Measurements from ENCODE around the gene TOR2A. TPM values are rescaled to one million over a fixed set of nuclear protein-coding genes. Genes with fewer than 3 reads are reported as not detected.

TOR2A gene
- polyA plus RNA-seq, 1 donor, result 16.5 TPM

DNA sequence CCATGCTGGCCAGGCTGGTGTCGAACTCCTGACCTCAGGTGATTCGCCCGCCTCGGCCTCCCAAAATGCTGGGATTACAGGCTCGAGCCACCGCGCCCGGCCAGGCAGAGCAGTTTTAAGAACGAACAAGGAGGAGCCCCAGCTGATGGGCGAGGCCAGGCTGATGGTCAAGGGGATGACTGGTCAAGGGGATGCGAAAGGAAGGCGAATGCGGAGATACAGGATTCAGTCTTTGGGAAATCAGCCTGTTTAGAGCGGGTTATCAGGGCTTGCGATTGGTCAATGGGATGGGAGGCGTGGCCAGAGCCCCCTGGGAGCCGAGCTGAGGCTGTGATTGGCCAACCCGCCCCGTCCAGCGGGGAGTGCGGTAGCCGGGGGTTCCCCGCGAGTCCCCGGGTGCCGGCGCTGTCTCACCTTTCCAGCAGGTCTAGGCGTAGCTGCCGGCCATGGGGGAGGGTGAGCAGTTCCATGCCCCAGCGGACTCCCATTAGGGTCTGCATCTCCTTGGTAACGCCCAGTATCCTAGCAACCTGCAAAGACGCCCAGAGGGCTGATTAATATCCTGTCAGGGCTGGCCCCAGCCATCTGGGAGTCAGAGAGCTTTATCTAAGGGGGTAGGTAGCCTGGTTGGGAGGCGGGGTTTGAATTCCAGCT lies 7.5 kb upstream of the TOR2A start:
- Histone ChIP-seq H3K4me3 (ENCODE audit: low read length) (no peak overlapping the region), H3K27ac (ENCODE audit: low read length) (no peak overlapping the region), H3K4me1 (ENCODE audit: control insufficient read depth, insufficient read depth, low read length) (no peaks in the 10 kb centered on the region), H3K9me3 (ENCODE audit: control insufficient read depth, low read depth, low read length) (peaks cover 6% of the 10 kb centered on the region), H3K36me3 (ENCODE audit: control insufficient read depth, insufficient read depth, low read length) (peaks cover 3% of the 10 kb centered on the region), H3K27me3 (ENCODE audit: control insufficient read depth, insufficient read depth, low read length) (peaks cover 51% of the 10 kb centered on the region)
- WGBS (ENCODE audit: insufficient coverage, low lambda C conversion rate), result no CpG with 5 or more reads among the region's 33 CpGs
- peak in 1 of 2 donors; percentile 51 for DNase-seq

DNA sequence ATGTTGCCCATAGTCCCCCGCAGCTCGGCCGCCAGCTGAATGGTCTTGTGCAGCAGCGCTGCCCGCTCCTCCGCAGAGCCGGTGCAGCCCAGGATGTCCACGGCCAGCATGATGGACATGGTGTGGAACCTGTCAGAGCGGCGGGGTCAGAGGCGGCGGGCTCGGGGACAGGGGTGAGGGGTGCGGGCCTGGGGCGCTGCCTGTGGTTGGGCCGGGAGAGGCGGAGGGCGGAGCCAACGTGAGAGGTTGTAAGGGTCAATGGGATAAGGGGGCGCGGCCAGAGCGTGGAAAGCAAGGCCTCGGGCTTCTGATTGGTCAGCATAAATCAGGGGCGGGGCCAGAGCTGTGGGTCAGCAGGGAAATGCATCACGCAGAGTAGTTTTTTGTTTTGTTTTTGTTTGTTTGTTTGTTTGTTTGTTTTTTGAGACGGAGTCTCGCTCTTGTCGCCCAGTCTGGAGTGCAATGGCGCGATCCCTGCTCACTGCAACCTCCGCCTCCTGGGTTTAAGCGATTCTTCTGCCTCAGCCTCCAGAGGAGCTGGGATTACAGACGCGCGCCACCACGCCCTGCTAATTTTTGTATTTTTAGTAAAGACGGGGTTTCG lies 6.8 kb upstream of the TOR2A start:
- DNase-seq, result peak in 1 of 2 donors; percentile 45
- H3K4me3 ChIP-seq (ENCODE audit: low read length), result no peak overlapping the region
- H3K36me3 ChIP-seq (ENCODE audit: control insufficient read depth, insufficient read depth, low read length), result peaks cover 3% of the 10 kb centered on the region
- peaks cover 49% of the 10 kb centered on the region for H3K27me3 ChIP-seq (ENCODE audit: control insufficient read depth, insufficient read depth, low read length)
- WGBS (ENCODE audit: insufficient coverage, low lambda C conversion rate), result no CpG with 5 or more reads among the region's 38 CpGs
- H3K27ac ChIP-seq (ENCODE audit: low read length), result no peak overlapping the region
- H3K9me3 ChIP-seq (ENCODE audit: control insufficient read depth, low read depth, low read length), result peaks cover 6% of the 10 kb centered on the region
- no peaks in the 10 kb centered on the region for H3K4me1 ChIP-seq (ENCODE audit: control insufficient read depth, insufficient read depth, low read length)

DNA sequence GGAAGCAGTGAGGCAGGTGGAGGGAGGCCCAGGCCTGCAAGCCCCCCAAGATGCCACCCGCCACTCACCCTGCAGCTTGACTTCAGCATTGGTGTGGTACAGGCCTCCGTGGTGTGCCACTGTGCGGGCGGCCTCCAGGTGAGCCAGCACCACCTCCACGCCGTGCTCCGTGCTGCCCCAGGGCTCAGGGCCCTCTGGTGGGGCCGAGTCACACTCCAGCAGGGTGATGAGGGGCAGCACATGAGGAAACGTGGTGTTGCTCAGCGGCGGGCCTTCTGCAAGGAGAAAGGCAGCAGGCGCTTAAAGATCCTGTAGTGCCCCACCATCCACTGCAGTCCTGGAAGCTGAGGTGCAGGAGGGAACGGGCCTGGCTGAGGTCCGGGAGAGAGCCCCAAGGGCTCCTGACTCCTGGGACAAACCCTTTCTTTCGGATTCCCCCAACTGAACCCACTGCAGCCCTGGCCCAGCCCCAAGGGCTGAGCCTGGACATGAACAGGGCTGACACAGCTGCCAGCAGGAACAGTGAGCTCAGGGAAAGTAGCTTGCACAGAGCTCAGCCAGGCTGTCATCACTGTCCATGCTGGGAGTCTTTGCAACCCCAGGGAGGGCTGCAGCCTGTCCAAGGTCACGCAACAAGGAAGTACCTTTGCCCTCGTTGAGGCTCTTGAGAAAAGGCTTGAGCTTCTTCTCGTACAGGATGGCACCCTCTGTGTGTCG lies 4.7 kb upstream of the TOR2A start:
- Histone ChIP-seq H3K36me3 (ENCODE audit: control insufficient read depth, insufficient read depth, low read length) (peaks cover 3% of the 10 kb centered on the region), H3K27me3 (ENCODE audit: control insufficient read depth, insufficient read depth, low read length) (peaks cover 45% of the 10 kb centered on the region), H3K4me3 (ENCODE audit: low read length) (no peak overlapping the region), H3K9me3 (ENCODE audit: control insufficient read depth, low read depth, low read length) (peaks cover 6% of the 10 kb centered on the region), H3K27ac (ENCODE audit: low read length) (no peak overlapping the region), H3K4me1 (ENCODE audit: control insufficient read depth, insufficient read depth, low read length) (no peaks in the 10 kb centered on the region)
- WGBS (ENCODE audit: insufficient coverage, low lambda C conversion rate), result no CpG with 5 or more reads among the region's 19 CpGs
- DNase-seq, result no peak

DNA sequence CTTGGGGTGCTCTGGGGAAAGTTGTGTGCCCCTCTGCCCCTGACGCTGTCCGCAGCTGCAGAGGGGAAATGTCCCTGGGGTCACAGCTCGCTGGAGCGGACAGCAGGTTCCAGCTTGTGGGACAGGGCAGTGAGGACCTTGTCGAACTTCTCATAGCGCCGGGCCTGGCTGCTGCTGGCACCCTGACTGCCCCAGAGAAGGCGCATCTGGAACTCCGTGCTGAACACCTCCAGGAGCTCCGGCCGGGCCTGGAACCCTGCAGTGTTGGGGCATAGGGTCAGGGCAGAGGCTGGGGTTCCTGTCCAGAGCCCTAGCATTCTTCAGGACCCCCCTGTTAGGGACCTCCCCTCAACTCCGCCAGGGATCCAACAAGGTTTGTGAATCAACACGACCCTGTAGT lies 3.6 kb upstream of the TOR2A start:
- Histone ChIP-seq H3K36me3 (ENCODE audit: control insufficient read depth, insufficient read depth, low read length) (no peaks in the 10 kb centered on the region), H3K27ac (ENCODE audit: low read length) (no peak overlapping the region), H3K9me3 (ENCODE audit: control insufficient read depth, low read depth, low read length) (peaks cover 6% of the 10 kb centered on the region), H3K4me3 (ENCODE audit: low read length) (no peak overlapping the region), H3K27me3 (ENCODE audit: control insufficient read depth, insufficient read depth, low read length) (peaks cover 43% of the 10 kb centered on the region), H3K4me1 (ENCODE audit: control insufficient read depth, insufficient read depth, low read length) (peaks cover 7% of the 10 kb centered on the region)
- DNase-seq, result no peak
- WGBS (ENCODE audit: insufficient coverage, low lambda C conversion rate), result no CpG with 5 or more reads among the region's 13 CpGs

DNA sequence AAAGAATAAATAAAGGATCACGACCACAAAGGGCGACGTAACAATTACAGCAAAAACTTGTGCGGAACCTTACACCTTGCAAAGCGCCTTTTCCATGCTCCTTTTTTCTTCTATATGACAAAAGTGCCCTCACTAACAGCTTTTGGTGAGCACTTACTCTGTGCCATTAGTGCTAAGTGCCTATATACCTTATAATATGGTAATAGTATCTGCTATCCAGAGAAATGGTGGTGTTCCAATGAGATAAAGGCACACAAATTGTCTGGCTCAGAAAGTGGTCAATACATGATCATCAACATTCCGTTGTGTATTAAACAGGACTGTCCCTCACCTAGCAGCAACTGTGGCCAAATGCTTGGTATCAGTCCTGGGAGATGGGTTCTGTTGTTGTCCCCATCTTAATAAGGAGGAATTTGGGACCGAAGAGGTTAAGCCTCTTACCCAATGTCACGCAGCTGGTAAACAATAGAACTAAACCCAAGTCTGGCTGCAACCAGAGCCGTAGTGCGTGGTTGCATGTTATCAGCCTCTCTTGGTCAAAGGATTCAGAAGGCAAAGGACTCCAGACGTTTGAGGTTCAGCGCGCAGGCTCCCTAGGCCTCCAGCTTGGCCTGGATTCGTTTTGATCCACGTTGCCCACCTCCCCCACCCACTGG lies 564 bp upstream of the TOR2A start:
- Histone ChIP-seq H3K4me1 (ENCODE audit: control insufficient read depth, insufficient read depth, low read length) (peaks cover 7% of the 10 kb centered on the region), H3K36me3 (ENCODE audit: control insufficient read depth, insufficient read depth, low read length) (peaks cover 20% of the 10 kb centered on the region), H3K27me3 (ENCODE audit: control insufficient read depth, insufficient read depth, low read length) (peaks cover 17% of the 10 kb centered on the region), H3K4me3 (ENCODE audit: low read length) (no peak overlapping the region), H3K27ac (ENCODE audit: low read length) (peak overlapping the region; percentile 25), H3K9me3 (ENCODE audit: control insufficient read depth, low read depth, low read length) (no peaks in the 10 kb centered on the region)
- DNase-seq, result no peak
- no CpG with 5 or more reads among the region's 15 CpGs for WGBS (ENCODE audit: insufficient coverage, low lambda C conversion rate)

DNA sequence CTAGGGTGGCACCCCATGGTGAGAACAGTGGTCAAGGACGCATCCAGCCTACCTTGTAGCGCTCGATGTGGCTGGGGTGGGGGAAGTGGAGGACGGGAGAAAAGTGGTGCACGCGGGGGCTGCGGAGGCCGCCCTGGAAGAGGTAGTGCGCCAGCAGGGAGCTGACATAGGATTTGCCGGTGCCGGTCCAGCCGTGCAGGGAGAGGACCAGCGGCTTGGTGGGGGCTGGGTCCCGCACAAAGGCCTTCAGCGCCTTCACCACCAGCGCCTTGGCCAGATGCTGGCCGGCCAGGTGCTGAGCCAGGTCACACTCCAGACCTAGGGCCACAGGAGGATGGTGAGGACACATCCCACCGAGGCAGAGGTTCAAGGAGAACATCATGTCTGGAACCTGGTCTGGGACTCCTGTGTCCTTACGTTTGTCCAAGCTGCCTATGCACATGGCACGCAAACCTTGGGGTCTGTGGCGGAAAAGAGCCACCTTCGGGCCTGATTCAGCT lies 797 bp downstream of the TOR2A start:
- H3K9me3 ChIP-seq (ENCODE audit: control insufficient read depth, low read depth, low read length), result no peaks in the 10 kb centered on the region
- peaks cover 7% of the 10 kb centered on the region for H3K4me1 ChIP-seq (ENCODE audit: control insufficient read depth, insufficient read depth, low read length)
- no peak for DNase-seq
- WGBS (ENCODE audit: insufficient coverage, low lambda C conversion rate), result no CpG with 5 or more reads among the region's 22 CpGs
- H3K27me3 ChIP-seq (ENCODE audit: control insufficient read depth, insufficient read depth, low read length), result peaks cover 9% of the 10 kb centered on the region
- peaks cover 20% of the 10 kb centered on the region for H3K36me3 ChIP-seq (ENCODE audit: control insufficient read depth, insufficient read depth, low read length)
- peak overlapping the region; percentile 75 for H3K4me3 ChIP-seq (ENCODE audit: low read length)
- H3K27ac ChIP-seq (ENCODE audit: low read length), result peak overlapping the region; percentile 92

DNA sequence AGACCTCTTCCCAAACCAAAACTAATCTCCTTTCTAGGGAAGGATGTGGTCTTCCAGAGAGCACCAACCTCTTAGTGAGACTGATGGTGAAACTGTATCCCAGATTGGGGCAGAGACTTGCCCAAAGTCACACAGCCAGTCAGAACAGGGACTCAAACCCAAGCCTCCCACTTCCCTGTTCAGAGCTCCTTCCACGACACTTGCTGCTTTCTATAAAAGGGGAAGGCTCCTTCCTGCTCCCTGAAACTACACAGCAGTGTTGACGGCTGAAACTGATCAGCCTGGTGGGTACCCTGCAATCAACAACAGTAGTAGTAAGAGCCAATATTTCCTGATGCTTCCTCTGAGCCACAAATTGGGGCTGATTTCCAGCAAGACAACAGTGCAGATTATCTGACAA lies 1.5 kb downstream of the TOR2A start:
- Histone ChIP-seq H3K9me3 (ENCODE audit: control insufficient read depth, low read depth, low read length) (no peaks in the 10 kb centered on the region), H3K4me3 (ENCODE audit: low read length) (no peak overlapping the region), H3K36me3 (ENCODE audit: control insufficient read depth, insufficient read depth, low read length) (peaks cover 20% of the 10 kb centered on the region), H3K27ac (ENCODE audit: low read length) (no peak overlapping the region), H3K4me1 (ENCODE audit: control insufficient read depth, insufficient read depth, low read length) (peaks cover 7% of the 10 kb centered on the region), H3K27me3 (ENCODE audit: control insufficient read depth, insufficient read depth, low read length) (peaks cover 9% of the 10 kb centered on the region)
- no CpG with 5 or more reads among the region's 2 CpGs for WGBS (ENCODE audit: insufficient coverage, low lambda C conversion rate)
- no peak for DNase-seq

DNA sequence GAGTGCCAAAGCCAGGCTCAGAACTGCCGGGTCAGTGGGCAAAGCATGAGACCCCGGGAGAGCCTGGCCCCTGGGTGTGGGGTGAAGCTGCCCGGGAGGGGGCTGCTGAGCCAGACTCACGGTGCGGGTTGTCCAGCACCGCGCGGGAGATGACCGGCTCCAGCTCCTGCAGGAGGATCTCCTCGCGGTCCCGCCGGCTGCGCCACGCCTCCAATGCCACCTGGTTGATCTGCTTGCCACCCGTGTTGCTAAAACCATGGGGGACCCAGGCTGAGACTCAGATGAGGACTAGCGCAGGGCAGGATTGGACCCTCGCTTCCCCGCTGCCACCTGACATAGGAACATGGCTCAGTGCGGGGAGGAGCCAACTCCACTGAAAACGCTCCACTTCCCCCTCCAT lies 2.6 kb downstream of the TOR2A start:
- no peak for DNase-seq
- H3K27me3 ChIP-seq (ENCODE audit: control insufficient read depth, insufficient read depth, low read length), result peaks cover 3% of the 10 kb centered on the region
- H3K4me1 ChIP-seq (ENCODE audit: control insufficient read depth, insufficient read depth, low read length), result peaks cover 7% of the 10 kb centered on the region
- H3K27ac ChIP-seq (ENCODE audit: low read length), result no peak overlapping the region
- peaks cover 20% of the 10 kb centered on the region for H3K36me3 ChIP-seq (ENCODE audit: control insufficient read depth, insufficient read depth, low read length)
- no peak overlapping the region for H3K4me3 ChIP-seq (ENCODE audit: low read length)
- WGBS (ENCODE audit: insufficient coverage, low lambda C conversion rate), result no CpG with 5 or more reads among the region's 21 CpGs
- H3K9me3 ChIP-seq (ENCODE audit: control insufficient read depth, low read depth, low read length), result no peaks in the 10 kb centered on the region

DNA sequence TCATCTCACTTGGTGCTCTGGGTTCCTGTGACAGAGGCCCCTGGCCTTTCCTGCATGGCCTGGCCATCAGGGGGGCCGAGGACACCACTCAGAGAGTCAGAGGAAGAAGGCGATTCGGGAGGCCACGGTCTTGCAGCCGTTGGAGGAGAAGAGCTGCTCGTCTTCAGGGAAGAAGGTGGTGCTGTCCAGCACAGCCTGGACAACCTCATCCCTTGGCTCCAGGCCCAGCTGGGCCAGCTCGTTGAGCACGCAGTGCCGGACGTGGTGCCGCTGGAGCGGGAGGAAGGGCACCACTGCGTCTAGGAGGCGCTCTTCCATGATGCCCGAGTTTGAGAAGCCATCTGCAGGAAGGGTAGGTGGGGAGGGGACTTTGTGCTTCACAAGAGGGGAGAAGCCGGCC lies 3.2 kb downstream of the TOR2A start:
- Histone ChIP-seq H3K4me3 (ENCODE audit: low read length) (no peak overlapping the region), H3K36me3 (ENCODE audit: control insufficient read depth, insufficient read depth, low read length) (peaks cover 20% of the 10 kb centered on the region), H3K27ac (ENCODE audit: low read length) (no peak overlapping the region), H3K27me3 (ENCODE audit: control insufficient read depth, insufficient read depth, low read length) (no peaks in the 10 kb centered on the region), H3K9me3 (ENCODE audit: control insufficient read depth, low read depth, low read length) (no peaks in the 10 kb centered on the region), H3K4me1 (ENCODE audit: control insufficient read depth, insufficient read depth, low read length) (peaks cover 7% of the 10 kb centered on the region)
- no peak for DNase-seq
- WGBS (ENCODE audit: insufficient coverage, low lambda C conversion rate), result no CpG with 5 or more reads among the region's 16 CpGs

DNA sequence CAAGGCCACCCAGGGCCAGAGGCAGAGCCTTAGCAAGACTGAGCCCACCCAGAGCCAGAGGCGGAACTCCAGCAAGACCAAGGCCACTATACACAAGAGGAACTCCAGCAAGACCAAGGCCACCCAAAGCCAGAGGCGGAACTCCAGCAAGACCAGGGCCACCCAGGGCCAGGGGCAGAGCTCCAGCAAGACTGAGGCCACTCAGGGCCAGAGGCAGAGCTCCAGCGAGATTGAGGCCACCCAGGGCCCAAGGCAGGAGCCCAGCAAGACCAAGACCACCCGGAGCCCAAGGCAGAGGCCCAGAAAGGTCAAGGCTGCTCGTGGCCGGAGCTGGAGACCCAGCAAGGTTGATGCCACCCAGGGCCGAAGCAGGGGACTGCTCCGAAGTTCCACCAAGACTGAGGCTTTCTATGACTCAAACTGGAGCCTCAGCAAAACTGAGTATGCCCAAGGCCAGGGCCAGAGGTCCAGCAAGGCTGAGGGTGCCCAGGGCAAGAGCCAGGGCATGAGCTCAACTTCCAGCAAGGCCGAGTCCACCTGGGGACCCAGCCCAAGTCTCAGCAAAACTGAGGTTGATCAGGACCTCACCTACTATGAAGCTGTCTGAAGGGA lies 4.2 kb downstream of the TOR2A start:
- no peak for DNase-seq
- peaks cover 7% of the 10 kb centered on the region for H3K4me1 ChIP-seq (ENCODE audit: control insufficient read depth, insufficient read depth, low read length)
- H3K36me3 ChIP-seq (ENCODE audit: control insufficient read depth, insufficient read depth, low read length), result peaks cover 20% of the 10 kb centered on the region
- no peaks in the 10 kb centered on the region for H3K9me3 ChIP-seq (ENCODE audit: control insufficient read depth, low read depth, low read length)
- no peak overlapping the region for H3K4me3 ChIP-seq (ENCODE audit: low read length)
- H3K27me3 ChIP-seq (ENCODE audit: control insufficient read depth, insufficient read depth, low read length), result no peaks in the 10 kb centered on the region
- H3K27ac ChIP-seq (ENCODE audit: low read length), result no peak overlapping the region
- WGBS (ENCODE audit: insufficient coverage, low lambda C conversion rate), result no CpG with 5 or more reads among the region's 9 CpGs

All from large intestine (tissue), 3 donors.